Measurements from ENCODE around the gene SCAMP4. TPM values are rescaled to one million over a fixed set of nuclear protein-coding genes. Genes with fewer than 3 reads are reported as not detected.
A peak's percentile ranks its signal among the peaks of the same experiment; 100 is the strongest.

Gene SCAMP4
- total RNA-seq, 1 experiment from 2014 or later: 63.3 TPM

GRCh38 chr19:1864480-1865171 is 40.6 kb upstream of the SCAMP4 start (continued):
- no peak for TF ChIP-seq ELF1 (IDR thresholded peaks at IDR 0.05; ENCODE audit: borderline replicate concordance, low read depth)
- TF ChIP-seq POLR2AphosphoS5 (IDR thresholded peaks at IDR 0.05; ENCODE audit: low read depth, low read length): peak; percentile 34
- TF ChIP-seq EZH2 (IDR thresholded peaks at IDR 0.05): no peak
- no peak for TF ChIP-seq RAD21 (IDR thresholded peaks at IDR 0.05; ENCODE audit: low read depth)
- no peak for TF ChIP-seq JUND (IDR thresholded peaks at IDR 0.05)

DNA sequence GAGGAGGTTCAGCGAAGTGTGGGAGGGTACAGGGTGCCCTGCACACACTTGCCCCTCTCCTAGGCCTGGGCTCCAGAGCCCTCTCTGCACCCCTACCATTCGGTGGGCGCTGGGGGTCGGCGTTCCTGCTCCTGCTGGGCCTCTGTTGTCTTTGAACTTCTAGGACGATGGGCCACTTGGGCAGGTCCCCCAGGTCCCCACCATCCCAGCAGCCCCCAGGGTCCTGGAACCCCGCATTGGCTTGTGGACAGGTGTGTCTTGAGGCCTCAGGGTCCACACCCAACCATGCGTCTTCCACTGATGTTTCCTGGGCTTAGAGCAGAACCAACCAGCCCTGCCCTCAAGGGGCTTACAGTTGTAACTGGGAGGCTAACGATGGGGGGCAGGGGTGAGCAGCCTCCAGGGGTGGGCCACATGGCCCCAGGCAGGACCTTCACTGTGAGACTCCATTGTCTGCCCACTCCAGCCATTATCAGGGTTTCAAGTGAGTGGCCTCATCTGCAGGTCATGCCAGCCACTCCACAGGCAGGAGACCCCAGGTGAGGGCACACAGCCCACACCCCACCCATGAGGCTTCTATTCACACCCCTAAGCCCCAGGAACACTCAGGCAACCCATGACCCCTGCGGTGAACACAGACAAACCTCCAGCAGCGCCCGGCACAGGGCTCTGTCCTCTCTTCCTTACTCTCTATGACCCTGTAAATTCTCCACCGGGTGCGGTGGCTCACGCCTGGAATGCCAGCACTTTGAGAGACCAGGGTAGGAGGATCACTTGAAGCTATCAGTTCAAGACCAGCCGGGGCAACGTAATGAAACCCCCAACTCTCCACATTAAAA is 39.8 kb upstream of the SCAMP4 start:
- H3K27me3 ChIP-seq (ENCODE audit: insufficient read depth, low read length): no peaks in the 10 kb centered on the region
- BruUV-seq (replicated peaks): no TSS peak
- peaks cover 0 to 4% of the 10 kb centered on the region in 2 experiments; a peak in 1 of 4 replicates for H3K36me3 ChIP-seq (ENCODE audit: control insufficient read depth in 1 of 2, insufficient read depth in 2 of 2, low read length in 2 of 2)
- H3K4me2 ChIP-seq (ENCODE audit: low read length): peak overlapping the region; percentile 97
- POLR2A ChIA-PET: interaction anchor here (0.9 to 2.0 kb wide), 4 partner anchors 10 to 402 kb away, joined by 3 to 10 read pairs (median 5); partner anchors contain the start of genes ADAT3 and SCAMP4
- H3K79me2 ChIP-seq (ENCODE audit: insufficient read depth, low read length): peaks cover 23% of the 10 kb centered on the region
- peaks cover 22 to 43% of the 10 kb centered on the region in 2 experiments for H3K4me1 ChIP-seq (ENCODE audit: control insufficient read depth in 1 of 2, insufficient read depth in 2 of 2, low read length in 2 of 2)
- no peak for DNase-seq (ENCODE audit: low read depth, low spot score)
- H3K9me3 ChIP-seq (ENCODE audit: control insufficient read depth in 1 of 2, insufficient read depth in 1 of 2, low read depth in 1 of 2, low read length in 2 of 2): no peaks in the 10 kb centered on the region
- peak overlapping the region; percentile 99 for H3K27ac ChIP-seq (ENCODE audit: low read depth, low read length)
- RAD21 ChIA-PET (ENCODE audit: low non-redundant PET in 1 of 2, low total read pairs in 2 of 2, uncharacterized antibody in 2 of 2, unreplicated experiment in 2 of 2): no interaction called here
- H2AFZ ChIP-seq (ENCODE audit: low read depth, low read length, poor library complexity, severe bottlenecking): no peak overlapping the region
- peak overlapping the region; percentile 98 for H3K9ac ChIP-seq (ENCODE audit: low read length)
- CTCF ChIA-PET: interaction anchor here (1.0 to 1.6 kb wide), 5 partner anchors 10 to 40 kb away, joined by 3 to 12 read pairs (median 5); partner anchors contain the start of genes ABHD17A, ADAT3 and SCAMP4
- ATAC-seq: no peak
- intact Hi-C loops (cut with micrococcal nuclease): no loop called here
- no peaks in the 10 kb centered on the region; the same call in 1 of the 2 replicates for H4K20me1 ChIP-seq (ENCODE audit: insufficient read depth)
- peak overlapping the region; percentile 66 to 70 for H3K4me3 ChIP-seq (replicated peaks in 1 of 2; ENCODE audit: low read depth in 1 of 2, low read length in 2 of 2)
- no peaks in the 10 kb centered on the region for H3K9me2 ChIP-seq (ENCODE audit: insufficient read depth)
- TF ChIP-seq, protein P1, sequence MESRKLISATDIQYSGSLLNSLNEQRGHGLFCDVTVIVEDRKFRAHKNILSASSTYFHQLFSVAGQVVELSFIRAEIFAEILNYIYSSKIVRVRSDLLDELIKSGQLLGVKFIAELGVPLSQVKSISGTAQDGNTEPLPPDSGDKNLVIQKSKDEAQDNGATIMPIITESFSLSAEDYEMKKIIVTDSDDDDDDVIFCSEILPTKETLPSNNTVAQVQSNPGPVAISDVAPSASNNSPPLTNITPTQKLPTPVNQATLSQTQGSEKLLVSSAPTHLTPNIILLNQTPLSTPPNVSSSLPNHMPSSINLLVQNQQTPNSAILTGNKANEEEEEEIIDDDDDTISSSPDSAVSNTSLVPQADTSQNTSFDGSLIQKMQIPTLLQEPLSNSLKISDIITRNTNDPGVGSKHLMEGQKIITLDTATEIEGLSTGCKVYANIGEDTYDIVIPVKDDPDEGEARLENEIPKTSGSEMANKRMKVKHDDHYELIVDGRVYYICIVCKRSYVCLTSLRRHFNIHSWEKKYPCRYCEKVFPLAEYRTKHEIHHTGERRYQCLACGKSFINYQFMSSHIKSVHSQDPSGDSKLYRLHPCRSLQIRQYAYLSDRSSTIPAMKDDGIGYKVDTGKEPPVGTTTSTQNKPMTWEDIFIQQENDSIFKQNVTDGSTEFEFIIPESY (IDR thresholded peaks at IDR 0.05; ENCODE audit: extremely low read depth, insufficient replicate concordance, low read length): no peak
- no peak for TF ChIP-seq SIN3A (IDR thresholded peaks at IDR 0.05; ENCODE audit: low read depth)
- TF ChIP-seq, protein P2, sequence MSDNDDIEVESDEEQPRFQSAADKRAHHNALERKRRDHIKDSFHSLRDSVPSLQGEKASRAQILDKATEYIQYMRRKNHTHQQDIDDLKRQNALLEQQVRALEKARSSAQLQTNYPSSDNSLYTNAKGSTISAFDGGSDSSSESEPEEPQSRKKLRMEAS (IDR thresholded peaks at IDR 0.05): no peak
- TF ChIP-seq, protein P3, sequence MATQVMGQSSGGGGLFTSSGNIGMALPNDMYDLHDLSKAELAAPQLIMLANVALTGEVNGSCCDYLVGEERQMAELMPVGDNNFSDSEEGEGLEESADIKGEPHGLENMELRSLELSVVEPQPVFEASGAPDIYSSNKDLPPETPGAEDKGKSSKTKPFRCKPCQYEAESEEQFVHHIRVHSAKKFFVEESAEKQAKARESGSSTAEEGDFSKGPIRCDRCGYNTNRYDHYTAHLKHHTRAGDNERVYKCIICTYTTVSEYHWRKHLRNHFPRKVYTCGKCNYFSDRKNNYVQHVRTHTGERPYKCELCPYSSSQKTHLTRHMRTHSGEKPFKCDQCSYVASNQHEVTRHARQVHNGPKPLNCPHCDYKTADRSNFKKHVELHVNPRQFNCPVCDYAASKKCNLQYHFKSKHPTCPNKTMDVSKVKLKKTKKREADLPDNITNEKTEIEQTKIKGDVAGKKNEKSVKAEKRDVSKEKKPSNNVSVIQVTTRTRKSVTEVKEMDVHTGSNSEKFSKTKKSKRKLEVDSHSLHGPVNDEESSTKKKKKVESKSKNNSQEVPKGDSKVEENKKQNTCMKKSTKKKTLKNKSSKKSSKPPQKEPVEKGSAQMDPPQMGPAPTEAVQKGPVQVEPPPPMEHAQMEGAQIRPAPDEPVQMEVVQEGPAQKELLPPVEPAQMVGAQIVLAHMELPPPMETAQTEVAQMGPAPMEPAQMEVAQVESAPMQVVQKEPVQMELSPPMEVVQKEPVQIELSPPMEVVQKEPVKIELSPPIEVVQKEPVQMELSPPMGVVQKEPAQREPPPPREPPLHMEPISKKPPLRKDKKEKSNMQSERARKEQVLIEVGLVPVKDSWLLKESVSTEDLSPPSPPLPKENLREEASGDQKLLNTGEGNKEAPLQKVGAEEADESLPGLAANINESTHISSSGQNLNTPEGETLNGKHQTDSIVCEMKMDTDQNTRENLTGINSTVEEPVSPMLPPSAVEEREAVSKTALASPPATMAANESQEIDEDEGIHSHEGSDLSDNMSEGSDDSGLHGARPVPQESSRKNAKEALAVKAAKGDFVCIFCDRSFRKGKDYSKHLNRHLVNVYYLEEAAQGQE (IDR thresholded peaks at IDR 0.05; ENCODE audit: low read depth): no peak
- TF ChIP-seq ZNF274 (IDR thresholded peaks at IDR 0.05; ENCODE audit: low read depth, low read length): no peak
- no peak for TF ChIP-seq ELF1 (IDR thresholded peaks at IDR 0.05; ENCODE audit: borderline replicate concordance, low read depth)
- no peak for TF ChIP-seq RAD21 (IDR thresholded peaks at IDR 0.05; ENCODE audit: low read depth)
- TF ChIP-seq SRF (IDR thresholded peaks at IDR 0.05; ENCODE audit: low read depth): no peak
- TF ChIP-seq CBX3 (IDR thresholded peaks at IDR 0.05; ENCODE audit: low read depth): no peak
- TF ChIP-seq EGR1 (IDR thresholded peaks at IDR 0.05; ENCODE audit: low read depth): no peak
- no peak for TF ChIP-seq YY1 (IDR thresholded peaks at IDR 0.05; ENCODE audit: extremely low read depth, insufficient replicate concordance, low read depth, low read length)
- no peak for TF ChIP-seq POLR2AphosphoS5 (IDR thresholded peaks at IDR 0.05; ENCODE audit: low read depth, low read length)
- TF ChIP-seq POLR2A (IDR thresholded peaks at IDR 0.05; ENCODE audit: borderline replicate concordance, extremely low read depth, insufficient read depth, insufficient read length): no peak
- TF ChIP-seq FOSL1 (IDR thresholded peaks at IDR 0.05; ENCODE audit: low read depth): no peak
- no peak for TF ChIP-seq TCF7L2 (IDR thresholded peaks at IDR 0.05; ENCODE audit: borderline replicate concordance, extremely low read depth, insufficient read depth, insufficient read length)
- TF ChIP-seq EZH2 (IDR thresholded peaks at IDR 0.05): no peak

Data from HCT116 (cell line).